Smooth muscle cell of the brain vasculature (primary cell): ENCODE results near the gene SLFN11.
"Not testable (repeated sequence)": the region's sequence is repeated elsewhere in the genome, so short reads cannot be mapped to it uniquely, and the experiment has no call there.

Experiments used
- DNase-seq: peaks from one replicate; pipeline ENCODE4 v3.0.0-alpha.2; 2012; ENCODE audit warnings: low read depth, low spot score

Gene SLFN11, protein sequence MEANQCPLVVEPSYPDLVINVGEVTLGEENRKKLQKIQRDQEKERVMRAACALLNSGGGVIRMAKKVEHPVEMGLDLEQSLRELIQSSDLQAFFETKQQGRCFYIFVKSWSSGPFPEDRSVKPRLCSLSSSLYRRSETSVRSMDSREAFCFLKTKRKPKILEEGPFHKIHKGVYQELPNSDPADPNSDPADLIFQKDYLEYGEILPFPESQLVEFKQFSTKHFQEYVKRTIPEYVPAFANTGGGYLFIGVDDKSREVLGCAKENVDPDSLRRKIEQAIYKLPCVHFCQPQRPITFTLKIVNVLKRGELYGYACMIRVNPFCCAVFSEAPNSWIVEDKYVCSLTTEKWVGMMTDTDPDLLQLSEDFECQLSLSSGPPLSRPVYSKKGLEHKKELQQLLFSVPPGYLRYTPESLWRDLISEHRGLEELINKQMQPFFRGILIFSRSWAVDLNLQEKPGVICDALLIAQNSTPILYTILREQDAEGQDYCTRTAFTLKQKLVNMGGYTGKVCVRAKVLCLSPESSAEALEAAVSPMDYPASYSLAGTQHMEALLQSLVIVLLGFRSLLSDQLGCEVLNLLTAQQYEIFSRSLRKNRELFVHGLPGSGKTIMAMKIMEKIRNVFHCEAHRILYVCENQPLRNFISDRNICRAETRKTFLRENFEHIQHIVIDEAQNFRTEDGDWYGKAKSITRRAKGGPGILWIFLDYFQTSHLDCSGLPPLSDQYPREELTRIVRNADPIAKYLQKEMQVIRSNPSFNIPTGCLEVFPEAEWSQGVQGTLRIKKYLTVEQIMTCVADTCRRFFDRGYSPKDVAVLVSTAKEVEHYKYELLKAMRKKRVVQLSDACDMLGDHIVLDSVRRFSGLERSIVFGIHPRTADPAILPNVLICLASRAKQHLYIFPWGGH

DNA sequence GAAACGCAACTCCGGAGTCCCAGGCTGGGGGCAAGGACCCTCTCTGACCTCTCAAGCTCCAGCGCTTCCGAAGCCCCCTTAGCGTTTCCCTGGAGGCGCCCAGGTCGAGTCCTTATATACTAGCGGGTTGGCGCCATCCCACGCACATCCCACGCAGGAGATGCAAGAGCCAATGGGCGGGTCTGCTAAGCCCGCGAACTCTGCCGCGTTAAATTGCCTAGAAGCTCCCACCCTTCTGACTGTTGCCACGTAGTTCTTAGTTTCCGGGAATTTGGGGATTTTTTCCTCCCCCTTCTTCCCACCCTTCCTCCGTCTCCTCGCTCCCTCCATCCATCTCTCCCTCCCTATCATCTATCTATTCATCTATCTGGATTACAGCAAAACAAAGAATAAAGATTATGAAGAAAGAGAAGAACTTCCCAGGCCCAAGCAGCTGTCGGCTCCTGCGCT is at the start of gene SLFN11:
SLFN11 (minus strand) TSS at position 88 of the 450 bp plus-strand sequence. CDS start 9,814 bp downstream, outside the sequence.
- peak; percentile 62 for DNase-seq

DNA sequence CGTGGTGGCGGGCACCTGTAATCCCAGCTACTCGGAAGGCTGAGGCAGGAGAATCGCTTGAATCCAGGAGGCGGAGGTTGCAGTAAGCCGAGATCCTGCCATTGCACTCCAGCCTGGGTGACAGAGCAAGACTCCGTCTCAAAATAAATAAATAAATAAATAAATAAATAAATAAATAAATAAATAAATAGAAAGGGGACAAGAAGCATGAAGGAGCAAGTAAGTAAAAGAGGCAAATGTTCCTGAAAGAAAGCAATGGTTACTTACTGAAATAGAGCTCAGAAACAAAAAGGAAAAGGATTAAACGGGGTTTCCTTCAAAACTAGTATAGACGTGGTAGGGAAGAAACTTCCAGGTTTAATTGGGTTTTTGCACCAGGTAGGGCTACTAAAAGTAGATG is 47.6 kb upstream of the SLFN11 start:
- DNase-seq: not testable (repeated sequence)

DNA sequence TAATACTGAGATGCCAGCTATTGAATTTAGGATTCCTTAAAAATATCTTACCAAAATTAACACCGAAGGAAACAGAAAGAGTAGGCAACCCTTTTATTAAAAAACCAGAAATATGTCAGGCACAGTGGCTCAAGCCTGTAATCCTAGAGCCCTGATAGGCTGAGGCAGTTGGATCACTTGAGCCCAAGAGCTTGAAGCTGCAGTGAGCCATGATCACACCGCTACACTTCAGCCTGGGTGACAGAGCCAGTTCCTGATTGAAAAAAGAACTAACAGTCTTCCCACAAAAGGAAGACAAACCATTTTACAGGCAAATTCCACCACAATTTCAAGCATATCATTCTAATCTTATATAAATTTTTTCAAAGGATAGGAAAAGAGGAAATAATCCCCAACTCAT is 43.2 kb upstream of the SLFN11 start:
- no peak for DNase-seq

DNA sequence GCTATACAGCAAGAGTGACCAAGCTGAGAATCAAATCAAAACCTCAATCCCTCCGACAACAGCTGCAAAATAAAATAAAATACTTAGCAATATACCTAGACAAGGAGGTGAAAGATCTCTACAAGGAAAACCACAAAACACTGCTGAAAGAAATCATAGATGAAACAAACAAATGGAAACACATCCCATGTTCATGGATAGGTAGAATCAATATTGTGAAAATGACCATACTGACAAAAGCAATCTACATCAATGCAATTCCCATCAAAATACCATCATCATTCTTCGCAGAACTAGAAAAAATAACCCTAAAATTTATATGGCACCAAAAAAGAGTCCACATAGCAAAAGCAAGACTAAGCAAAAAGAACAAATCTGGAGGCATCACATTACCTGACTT is 41.3 kb upstream of the SLFN11 start:
- DNase-seq: not testable (repeated sequence)

DNA sequence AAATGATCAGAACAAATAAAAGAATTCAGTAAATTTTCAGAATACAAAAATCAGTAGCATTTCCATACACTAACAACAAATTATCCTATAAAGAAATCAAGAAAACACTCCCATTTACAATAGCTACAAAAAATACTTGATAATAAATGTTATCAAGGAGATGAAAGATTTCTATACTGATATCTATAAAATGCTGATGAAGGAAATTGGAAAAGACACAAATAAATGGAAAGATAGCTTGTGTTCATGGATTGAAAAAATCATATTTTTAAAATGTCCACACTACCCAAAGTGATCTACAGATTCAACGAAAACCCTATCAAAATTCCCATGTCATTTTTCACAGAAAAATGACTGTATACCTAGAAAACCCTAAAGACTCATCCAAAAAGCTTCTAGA is 40.8 kb upstream of the SLFN11 start:
- DNase-seq: no peak

DNA sequence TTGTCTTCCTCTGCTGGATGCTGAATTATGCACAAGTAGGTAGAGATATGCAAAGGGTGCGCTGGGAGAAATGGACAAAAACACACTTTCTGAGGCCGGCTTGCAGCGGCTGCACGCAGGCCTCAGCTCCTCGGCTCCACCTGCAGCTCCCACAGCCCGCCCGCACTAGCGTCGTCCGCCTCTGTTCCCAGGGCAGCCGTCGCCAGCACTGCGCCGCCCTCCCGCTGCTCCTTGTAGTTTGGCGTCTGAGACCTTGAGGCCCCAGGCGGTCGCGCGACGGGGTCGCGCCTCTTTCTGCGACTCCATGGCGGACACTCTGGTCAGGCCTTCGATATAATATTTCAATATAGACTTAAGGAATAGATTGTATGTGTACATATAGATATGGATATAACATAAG is 34.1 kb upstream of the SLFN11 start:
- no peak for DNase-seq

DNA sequence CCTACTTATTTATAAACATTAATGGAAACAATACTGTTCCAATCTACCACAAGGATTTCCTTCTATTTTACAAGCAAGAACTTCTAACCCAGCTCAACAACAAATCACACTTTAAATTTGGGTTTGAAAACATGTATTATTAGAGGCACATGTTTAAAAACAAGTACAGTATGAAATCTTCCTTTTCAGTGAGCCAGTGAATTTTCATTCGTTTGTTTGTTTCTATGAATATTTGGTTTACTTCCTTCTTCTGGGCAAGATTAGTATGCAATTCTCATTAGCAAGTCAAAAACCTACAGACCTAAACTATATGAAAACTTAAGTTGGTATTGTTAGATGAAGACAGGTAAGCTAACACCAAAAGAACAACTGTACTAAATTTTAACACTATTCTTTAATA is 33.1 kb upstream of the SLFN11 start:
- DNase-seq: no peak

DNA sequence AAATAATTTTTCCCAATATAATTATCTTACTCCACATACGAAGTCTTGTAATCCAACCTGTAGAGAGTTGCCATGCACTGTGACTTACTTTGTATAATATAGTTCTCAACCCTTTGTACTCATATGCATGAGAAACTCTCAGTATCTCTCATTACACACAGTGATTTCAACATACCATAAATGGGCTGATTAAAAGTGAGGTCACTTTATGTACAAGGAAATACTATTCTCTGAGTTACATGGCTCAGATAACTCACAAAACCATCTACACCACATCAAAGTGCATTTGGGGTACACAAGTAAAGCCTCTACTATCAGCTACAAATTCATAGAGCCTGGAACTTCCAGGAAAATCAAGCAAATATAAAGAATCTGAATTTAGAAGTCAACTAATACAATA is 30.9 kb upstream of the SLFN11 start:
- no peak for DNase-seq

DNA sequence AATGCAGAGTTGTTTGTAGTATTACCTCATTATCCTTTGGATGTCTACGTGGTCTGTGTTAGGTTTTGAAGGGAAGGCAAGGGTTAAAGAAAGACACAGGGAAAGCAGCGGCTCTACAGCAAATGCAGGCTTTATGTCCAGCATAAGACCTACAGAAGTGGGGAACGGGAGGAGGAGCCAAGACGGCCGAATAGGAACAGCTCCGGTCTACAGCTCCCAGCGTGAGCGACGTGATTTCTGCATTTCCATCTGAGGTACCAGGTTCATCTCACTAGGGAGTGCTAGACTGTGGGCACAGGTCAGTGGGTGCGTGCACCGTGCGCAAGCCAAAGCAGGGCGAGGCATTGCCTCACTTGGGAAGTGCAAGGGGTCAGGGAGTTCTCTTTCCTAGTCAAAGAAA is 20.4 kb upstream of the SLFN11 start:
- not testable (repeated sequence) for DNase-seq

DNA sequence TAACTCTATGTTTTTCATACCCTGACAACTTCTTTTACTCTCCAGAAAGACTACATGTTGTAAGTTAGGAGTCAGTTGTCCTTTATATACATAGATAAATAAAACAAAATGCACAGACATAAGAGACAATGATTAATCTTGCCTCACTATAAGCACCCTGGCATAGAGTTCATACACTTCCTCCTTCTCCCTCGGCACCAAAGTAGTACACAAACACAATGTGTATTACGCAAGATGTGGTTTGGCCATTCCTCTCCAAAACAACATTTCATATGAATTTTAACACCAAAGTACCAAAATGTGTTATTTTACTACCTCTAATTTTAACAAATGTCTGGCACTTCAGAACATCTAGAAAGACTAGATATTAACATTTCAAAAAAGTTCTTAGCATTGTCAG is 17.2 kb upstream of the SLFN11 start:
- no peak for DNase-seq

DNA sequence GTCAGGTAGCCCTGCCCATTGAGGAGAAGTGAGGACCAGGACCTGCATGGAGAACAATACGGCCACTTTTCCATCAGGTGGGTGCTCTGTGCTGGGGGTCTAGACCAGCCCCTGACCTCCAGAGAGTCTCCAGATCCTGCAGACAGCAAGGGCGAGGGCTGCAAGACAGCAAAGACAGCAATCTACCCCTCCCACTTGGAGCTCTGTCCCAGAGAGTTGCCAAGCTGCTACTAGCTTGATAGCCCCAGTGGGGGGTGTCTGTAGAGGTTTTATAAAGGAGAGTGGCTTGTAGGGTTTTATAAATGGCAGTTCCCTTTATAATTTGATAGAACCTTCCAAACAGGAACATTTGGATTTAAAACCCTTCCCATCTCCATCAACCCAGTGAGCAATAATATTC is 16.7 kb upstream of the SLFN11 start:
- no peak for DNase-seq

DNA sequence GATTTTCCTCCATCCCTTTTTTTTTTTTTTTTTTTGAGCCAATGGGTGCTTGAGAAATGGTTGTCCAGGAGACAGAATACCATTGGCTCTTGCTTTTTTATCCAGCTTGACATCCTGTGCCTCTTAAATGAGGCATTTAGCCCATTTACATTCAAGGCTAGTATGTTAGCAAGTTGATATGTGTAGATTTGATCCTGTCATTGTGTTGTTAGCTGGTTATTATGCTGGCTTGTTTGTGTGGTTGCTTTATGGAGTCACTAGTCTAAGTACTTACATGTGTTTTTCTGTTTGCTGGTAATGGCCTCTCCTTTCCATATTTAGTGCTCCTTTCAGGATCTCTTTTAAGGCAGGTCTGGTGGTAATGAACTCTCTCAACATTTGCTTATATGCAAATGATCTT is 14.1 kb upstream of the SLFN11 start:
- no peak for DNase-seq

DNA sequence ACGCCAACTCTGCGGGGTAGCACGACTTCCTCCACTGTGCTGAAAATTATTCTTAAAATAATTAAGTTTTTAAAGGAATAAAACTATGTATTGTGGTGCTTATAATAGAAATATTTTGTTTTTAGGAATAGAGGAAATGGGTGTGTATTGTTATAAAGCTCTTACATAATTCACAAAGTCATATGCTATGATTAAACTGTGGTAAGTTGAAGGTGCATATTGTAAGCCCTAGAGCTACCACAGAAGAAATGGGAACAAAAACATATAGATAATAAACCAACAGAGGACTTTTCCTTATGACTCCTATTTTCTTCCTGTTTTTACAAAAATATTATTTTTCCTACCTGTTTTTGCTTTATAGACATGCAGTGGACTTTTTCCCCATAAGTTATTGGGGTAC is 4.3 kb upstream of the SLFN11 start:
- DNase-seq: no peak

DNA sequence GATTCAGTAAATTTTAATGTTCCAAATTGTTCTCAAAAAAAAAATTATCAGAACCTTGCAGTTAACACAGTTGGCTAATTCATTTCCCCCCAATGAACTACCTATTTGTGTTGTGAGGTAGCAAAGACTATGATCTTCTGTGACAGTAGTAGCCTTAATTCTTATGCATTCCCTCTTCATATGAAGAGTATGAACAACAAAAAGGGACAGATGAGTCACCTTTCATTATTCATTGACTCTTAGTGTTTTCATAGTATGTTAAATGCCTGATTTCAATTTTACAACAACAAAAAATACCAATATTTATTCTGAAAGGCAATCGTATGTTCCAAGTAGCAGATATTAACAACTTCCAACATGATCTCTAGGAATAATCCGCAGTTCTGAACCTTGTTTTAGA is 3.6 kb upstream of the SLFN11 start:
- DNase-seq: no peak

DNA sequence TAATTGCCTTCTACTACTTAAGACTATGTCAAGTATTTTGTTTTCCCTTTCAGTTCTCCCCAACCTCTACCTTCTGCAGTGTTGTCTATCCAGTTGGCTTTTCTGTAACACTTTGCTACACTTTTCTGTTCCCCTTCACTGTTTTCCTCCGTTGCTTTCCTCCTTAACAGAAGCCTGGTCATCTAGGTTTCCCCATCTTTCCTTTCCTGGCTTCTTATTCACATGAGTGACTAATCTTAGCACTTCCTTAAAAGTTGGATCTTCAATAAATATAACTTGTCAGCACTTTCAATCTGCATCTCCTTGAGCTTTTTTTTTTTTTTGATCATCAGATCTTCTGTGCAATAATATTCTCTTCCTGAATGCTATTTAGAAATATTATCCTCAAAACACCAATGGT is 2.8 kb upstream of the SLFN11 start:
- DNase-seq: no peak

DNA sequence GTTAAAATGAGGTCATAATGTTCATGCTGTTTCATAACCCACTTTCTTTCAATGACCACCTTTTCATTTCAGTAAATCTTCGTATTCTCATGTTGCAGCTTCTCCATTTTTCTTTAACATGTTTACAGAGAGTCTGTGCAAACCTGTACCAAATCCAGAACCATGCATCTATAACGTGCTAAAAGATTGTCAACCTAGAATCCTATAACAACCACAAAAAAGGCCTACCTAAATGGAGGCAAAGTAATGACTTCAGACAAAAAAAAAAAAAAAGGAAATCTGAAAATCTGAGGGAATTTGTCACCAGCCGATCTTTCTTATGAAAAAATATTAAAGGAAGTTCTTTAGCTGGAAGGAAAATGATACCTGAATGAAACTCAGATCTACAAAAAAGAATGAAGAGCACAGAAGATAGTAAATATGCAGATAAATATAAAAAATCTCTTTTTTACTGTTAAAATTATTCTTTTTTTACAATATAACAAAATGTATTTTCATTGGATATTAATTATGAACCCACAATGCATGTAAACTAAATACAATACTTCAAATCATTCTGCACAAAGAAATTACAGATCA is 1.4 kb upstream of the SLFN11 start:
- no peak for DNase-seq

DNA sequence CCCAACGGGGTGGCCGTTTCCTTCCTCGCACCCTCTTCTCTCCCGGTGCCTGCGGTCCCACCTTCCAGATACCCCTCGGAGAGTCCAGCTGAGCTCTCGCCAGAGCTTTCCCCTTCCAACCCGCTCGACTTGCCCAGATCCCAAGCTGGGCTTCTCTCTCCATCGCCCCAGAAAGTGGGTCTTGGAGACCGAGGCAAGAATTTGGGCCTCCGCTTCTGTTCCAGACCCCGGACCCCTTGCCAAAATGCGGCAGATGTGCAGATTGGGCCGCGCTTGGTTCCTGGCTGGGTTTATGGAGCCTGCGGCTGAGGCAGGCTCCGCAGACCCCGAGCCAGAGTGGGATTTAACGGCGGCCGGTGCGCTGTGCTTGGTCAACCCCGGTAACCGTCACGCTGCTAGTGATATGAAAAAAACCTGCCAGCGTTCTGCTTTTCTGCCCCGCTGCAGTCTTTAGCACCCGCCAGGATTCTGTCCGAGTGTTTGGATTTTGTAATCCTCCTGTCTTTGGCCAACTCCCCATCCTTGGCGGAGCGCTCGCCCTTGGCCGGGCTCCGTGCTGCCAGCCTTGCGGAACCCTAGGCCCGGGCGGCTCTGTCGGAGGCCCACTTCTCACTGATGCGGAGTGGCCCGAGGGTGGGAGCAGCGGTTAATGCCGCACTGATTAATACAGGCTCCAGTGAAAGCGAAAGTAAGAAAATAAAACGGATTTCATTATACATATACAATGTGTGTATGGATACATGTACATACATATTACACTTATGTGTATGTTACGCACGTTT is 754 bp upstream of the SLFN11 start:
- DNase-seq: no peak

DNA sequence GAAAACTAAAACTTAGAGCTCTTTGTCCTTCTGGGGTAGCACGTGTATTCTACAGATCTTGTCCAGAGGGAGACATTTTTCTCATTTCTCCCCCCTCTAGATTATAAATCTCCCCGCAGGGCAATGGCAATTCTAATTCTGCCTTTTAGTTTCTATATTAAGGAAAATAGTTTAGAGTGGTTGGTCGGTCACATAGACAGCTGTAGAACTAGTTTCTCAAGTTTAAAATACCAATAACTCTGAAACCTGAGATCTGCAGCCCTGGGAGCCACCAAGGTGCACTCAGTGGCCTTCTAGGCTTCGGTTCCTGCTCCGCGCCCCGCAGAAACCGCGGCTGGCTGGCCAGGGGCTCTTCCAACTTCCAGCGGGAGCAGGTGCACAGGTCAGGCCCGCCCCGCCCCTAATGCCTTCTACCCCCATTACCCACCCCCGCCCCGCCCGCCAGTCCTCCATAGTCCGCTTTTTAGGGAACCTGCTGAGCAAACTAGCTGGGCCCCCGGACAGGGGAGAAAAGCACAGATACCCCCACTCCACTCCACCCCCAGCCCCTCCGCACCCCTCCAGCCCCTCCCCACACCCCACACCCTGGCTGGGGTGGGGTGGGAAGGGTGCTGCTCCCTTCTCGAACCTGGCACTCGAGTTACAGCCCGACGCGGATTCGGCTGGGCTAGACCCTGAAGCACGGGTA is 431 bp downstream of the SLFN11 start:
- DNase-seq: no peak

DNA sequence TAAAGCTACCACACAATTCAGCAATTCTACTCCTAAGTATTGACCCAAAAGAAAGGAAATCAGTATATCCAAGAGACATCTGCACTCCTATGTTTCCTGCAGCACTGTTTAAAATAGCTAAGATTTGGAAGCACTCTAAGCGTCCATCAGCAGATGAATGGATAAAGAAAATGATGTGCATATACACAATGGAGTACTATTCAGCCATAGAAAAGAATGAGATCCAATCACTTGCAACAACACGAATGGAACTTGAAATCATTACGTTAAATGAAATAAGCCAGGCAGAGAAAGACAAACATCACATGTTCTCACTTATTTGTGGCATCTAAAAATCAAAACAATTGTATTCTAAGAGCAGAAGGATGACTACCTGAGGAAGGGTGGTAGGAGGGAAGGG is 1.5 kb downstream of the SLFN11 start:
- DNase-seq: no peak

DNA sequence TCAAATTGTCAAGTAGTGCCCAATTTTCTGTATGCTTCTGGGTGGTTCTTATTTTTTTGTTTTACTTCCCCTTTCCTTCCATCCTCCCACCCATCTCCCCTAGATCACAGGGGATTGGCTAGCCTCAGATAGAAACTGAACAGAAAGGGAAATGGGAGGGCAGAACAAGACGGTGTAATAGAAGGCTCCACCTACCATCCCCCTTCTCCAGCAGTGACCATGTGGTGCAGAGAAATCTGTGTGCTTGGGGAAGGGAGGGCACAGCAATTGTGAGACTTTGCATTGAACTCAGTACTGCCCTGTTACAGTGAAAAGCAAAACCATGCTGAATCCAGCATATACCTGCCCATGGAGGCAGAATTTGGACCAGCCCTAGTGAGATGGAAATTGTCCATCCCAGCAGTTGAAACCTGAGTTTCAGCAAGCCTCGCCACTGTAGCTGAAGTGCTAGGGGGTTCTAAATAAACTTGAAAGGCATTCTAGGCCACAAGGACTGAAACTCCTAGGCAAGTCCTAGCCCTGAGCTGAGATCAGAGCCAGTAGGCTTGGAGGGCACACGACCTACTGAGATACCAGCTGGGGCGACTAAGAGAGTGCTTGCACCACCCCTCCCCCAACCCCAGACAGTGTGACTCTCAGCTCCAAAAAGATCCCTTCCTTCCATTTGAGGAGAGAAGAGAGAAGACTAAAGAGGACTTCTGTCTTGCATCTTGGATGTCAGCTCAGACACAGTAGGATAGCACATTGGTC is 5.2 kb downstream of the SLFN11 start:
- DNase-seq: no peak
